DMS153 (cell line): ENCODE data around the gene SGCG.
A peak's percentile ranks its signal among the peaks of the same experiment; 100 is the strongest.
"Not testable (repeated sequence)": the region's sequence is repeated elsewhere in the genome, so short reads cannot be mapped to it uniquely, and the experiment has no call there.

Source experiments
- DNase-seq: peaks from one replicate; lab custom pipeline; 2025; lab: John Stamatoyannopoulos, UW

SGCG gene

DNA sequence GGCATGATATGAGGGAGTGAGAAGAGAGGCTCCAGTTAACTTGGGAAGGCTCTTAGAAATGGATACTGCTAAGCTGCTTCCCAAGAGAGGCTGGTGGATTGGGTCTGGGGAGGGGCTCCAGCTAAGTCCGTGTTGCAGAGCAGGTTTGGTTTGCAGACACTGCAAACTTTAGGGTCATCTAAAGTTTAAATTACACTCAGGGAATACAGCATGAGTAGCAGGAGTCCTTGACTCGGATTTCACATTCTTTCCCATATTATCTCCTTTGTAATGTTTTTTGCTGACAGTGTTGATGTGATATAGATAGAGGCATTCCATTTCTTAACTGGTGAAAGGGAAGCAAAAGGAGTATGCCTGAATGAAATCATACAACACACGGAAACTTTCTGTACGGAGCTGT is 31.9 kb downstream of the SGCG start:
- no peak for DNase-seq

DNA sequence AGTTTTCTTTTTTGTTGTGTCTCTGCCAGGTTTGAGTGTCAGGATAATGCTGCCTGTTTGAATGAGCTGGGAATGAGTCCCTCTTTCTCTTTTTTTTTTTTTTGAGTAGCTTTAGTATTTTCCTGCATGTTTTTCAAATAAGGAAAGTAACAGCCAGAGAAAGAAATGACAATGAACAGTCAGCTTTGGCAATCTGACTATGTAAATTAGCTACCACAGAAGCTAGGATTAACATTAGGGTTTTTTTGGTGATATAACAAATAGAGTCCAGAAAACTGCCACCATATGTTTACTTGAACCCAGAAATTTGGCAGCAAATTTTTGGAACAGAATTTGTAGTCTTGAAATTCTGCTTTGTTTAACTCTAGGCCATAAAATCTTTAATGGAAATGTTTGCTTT is 50.5 kb downstream of the SGCG start:
- no peak for DNase-seq

DNA sequence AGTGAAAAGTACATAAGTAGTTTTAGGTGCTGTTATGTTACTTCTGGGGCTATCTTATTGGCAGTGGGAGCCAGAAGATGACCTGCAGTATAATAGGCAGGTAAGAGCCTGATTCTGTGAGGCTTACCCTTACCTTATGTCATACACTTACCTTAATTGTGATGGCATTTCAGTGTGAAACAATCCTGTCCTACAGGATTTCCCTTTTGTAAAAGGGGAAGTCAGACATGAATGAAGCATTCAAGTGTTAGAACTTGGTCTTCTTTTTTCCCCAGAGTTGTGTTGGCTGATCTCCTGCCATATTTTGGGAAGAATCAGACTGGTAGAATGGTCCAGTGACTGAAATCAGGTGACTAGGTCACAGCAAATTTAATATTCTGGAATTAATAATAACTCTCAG is 55.2 kb downstream of the SGCG start:
- DNase-seq: no peak

DNA sequence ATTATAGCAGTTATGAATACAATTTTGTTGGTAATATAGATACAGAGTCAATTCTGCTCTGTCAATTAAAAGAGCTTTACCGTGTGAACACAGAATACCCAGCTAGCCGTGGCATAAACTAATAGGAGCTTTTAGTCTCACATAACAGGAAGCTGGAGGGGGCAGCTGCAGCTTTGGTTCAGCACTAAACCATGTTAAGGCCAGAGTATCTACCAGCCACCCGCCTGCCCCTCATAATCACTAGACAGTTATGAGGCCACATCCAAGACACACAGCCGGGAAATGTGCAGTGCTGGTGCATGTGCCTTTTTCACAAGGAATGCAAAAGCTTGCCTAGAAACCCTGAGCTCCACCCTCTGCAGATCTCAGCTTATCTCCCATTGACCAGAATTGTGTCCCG is 62.3 kb downstream of the SGCG start:
- no peak for DNase-seq

DNA sequence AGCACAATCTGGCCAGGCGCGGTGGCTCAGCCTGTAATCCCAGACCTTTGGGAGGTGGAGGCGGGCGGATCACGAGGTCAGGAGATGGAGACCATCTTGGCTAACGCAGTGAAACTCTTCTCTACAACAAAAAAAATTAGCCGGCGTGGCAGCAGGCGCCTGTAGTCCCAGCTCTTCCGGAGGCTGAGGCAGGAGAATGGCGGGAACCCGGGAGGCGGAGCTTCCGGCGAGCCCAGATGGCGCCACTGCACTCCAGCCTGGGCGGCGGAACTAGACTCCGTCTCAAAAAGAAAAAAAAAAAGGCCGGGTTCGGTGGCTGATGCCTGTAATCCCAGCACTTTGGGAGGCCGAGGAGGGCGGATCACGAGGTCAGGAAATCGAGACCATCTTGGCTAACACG is 67.6 kb downstream of the SGCG start:
- not testable (repeated sequence) for DNase-seq

DNA sequence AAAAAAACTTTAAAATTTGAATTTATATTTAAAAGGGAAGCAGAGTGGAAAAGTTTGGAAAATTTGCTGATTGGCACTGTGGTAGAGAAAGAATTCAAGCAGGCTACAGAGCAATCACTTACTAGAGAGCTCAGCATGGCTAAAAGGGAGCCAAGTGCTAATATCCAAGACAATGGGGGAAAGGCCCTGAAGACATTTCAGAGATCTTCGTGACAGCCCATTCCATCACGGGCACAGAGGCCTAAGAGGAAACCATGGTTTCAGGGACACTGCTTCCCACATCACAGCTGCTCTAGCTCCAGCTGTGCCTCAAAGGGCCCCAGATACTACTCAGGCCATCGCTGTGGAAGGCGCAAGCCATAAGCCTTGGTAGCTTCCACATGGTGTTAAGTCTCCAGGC is 73.7 kb downstream of the SGCG start:
- DNase-seq: no peak

DNA sequence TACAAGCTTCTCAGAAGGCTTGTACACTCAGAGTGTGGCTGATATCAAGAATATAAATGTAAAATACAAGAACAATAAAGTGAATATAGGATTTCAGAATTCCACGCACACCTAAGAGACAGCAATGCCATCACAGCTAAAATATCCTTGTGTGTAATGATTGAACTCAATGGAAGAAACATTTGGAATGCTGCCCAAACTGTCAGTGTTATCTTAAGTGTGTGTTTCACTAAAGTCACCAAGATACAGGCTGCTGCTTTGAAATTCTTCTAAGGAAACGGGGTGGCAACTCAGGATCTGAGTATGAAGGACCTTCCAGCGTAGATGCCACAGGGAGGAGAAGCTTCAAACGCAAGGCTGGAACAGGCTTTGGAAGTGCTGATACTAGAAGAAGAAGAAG is 86.8 kb downstream of the SGCG start:
- DNase-seq: no peak

DNA sequence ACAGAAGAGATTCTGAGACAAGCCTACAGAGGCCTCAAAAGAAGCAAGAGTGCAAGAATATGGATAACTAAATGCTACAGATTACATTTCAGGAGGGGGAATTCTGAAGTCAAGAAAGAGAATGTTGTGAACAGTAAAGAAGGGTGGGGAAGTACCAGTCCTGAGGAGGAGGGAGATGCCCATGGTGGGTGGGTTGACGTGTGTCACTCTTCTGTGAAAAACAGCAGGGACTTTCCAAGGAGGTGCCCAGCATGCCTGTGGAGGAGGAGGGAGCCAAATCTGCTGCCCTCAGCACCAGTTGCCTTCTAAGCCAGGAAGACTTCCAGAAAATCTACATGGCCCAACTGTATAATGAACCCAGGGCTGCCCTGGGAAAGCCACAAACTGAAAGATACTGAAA is 87.7 kb downstream of the SGCG start:
- no peak for DNase-seq

DNA sequence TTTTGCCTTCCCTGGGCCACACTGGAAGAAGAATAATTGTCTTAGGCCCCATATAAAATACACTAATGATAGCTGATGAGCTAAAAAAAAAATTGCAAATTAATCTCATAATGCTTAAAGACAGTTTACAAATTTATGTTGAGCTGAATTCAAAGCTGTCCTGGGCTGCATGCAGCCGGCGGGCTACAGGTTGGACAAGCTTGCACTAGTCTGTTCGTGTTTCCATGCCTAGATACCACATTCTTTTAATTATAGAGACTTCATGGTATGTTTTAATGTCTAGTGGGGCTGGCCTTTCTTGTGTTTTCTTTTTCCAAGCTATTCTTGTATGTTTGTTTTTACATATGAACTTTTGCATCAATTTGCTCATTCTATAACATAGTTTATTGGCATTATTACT is 90.6 kb downstream of the SGCG start:
- DNase-seq: no peak

DNA sequence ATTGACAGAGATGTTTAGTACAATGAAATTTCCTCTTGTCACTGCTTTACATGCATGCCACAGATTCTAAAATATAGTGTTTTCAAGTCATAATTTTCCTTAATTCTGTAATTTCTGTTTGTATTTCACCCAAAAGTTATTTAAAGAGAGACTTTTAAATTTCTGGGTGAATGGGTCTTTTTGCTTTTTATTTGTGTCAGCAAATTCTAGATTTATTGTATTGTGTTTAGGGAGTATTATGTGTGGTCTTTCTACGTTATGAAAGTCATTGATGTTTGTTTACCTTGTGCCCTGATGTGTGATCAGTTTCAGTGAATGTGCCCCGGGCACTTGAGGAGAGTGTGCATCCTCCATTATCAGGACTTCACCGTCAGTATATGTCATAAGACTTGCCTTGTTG is 92.7 kb downstream of the SGCG start:
- DNase-seq: no peak

DNA sequence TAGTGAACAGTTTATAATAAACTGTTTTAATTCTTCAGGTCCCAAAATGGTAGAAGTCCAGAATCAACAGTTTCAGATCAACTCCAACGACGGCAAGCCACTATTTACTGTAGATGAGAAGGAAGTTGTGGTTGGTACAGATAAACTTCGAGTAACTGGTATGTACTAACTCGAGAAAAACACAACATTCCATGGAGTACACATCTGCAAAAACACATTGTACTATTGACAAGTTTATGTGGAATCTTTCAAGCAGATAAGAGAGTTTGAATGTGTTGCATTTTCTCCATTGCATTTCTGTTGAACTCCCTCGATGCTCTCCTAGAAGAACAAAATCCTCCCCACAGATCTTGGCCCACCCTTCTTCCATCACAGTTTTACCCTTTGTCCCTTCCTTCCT is 98.5 kb downstream of the SGCG start:
- no peak for DNase-seq

DNA sequence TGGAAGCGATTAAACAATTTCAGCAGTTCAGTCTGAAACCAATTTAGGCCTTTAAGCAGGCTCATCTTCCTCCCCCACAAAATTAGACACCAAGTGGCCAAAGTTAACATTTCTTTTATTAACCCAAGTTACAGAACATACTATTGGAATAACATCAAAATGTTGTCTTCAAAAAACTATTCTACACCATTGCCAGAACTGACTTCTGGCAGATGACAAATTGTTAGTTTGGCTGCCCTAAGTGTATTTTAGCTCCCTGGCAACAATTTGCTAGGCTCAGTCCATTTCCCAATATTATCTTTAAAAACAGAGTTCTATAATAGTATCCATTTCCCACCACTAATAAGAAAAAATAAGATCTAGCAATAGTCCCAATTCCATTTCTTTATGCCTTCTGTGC is 107.8 kb downstream of the SGCG start:
- no peak for DNase-seq

DNA sequence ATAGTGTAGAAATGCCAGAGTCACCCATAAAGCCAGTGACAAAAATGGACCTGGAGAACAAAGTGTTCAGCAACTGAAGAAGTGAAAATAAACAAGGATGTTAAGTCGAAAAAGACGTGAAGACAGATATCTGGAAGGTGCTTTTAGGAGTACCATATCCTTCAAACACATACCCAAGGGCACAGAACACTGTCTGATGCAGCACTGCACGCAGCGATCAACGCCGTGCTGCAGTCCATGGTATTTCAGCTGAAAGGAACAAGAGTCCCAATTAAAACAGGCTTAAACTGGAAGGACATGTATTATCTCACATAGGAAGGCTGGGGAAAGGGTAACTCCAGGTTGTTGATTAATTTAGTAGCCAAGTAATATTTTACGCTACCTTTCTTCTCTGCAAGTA is 108.2 kb downstream of the SGCG start:
- DNase-seq: no peak

DNA sequence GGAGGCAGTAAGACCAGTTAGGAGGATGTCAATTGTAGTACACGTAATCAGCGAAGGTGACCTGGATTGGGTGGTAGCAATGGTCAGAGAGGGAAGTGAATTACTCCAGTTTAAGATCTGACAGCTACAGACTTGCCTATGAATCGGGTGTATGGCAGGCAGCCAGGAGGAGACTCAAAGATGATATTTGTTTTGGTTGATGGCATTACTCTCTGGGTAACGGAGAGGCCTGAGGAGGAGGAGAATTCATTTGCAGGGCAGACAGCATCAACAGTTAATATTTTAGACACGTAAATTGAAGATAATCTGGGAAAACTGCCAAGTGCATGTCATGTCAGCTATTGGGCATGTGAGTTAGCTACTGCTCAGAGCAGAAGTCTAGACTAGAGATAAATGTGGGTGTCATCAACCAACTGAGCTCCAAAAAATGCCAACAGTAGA is 109.2 kb downstream of the SGCG start:
- DNase-seq: no peak

DNA sequence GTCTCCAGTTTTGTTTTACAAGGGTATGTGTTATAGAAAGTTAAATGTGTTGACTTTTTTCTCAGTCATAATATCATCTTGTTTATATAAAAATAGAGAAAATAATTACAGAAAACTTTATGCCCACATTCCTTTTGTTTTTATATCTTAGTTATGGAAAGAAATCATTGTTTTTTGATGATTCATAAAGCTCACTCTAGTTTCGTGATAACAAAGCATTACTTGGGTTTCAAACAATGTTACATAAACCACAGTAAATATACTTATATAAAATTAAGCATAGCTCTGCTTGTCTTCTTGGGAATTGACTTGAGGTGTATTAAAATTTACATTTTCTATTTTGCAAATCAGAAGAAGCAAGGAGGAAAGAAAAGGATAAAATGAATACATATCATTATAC is 111.8 kb downstream of the SGCG start:
- no peak for DNase-seq

DNA sequence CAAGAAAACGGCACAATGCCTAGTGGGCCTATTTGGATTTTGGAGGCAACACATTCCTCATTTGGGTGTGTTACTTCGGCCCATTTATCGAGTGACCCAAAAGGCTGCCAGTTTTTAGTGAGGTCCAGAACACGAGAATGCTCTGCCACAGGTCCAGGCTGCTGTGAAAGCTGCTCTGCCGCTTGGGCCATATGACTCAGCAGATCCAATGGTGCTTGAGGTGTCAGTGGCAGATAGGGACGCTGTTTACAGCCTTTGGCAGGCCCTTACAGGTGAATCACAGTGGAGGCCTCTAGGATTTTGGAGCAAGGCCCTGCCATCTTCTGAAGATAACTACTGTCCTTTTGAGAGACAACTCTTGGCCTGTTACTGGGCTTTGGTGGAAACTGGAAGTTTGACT is 134.1 kb downstream of the SGCG start:
- DNase-seq: not testable (repeated sequence)

DNA sequence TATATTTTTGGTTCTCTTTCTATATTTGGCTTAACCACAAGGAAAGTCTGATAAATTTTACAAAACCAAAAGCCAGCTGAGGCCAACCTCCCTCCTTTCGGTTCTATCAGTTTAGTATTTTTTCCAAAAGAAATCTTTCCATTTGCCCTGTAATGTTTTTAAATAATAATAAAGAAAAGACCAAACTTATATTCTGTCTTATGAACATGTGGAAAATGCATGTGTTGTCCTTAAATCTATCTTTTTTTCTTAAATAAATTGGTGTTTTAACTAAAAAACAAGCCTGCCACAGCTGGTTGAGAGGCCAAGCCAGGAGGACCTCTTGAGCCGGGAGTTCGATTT is 139.1 kb downstream of the SGCG start:
- no peak for DNase-seq

DNA sequence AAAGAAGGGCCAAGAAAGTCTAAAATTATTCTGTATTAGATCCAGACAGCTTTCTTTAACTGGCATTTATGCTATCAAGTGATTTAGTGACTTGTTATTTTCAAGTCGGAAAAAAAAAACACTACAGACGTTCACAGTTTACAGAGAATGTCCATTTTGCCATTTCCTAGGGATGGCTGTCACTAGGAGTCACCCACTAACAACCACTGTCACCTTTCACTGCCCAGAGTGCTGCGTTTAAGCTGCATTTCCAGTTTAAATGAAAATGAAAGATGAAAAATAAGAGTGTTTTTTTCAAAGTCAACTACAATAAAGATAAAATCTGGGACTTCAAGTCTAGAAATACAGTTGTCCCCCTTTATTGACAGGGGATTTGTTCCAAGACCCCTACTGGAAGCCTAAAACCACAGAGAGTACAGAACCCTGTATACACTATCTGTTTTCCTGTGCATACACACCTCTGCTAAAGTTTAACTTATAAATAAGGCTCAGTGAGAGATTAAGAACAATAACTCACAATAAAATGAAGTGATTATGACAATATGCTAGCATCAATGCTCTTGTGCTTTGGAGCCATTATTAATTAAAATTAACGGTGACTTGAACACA is 140.3 kb downstream of the SGCG start:
- no peak for DNase-seq

DNA sequence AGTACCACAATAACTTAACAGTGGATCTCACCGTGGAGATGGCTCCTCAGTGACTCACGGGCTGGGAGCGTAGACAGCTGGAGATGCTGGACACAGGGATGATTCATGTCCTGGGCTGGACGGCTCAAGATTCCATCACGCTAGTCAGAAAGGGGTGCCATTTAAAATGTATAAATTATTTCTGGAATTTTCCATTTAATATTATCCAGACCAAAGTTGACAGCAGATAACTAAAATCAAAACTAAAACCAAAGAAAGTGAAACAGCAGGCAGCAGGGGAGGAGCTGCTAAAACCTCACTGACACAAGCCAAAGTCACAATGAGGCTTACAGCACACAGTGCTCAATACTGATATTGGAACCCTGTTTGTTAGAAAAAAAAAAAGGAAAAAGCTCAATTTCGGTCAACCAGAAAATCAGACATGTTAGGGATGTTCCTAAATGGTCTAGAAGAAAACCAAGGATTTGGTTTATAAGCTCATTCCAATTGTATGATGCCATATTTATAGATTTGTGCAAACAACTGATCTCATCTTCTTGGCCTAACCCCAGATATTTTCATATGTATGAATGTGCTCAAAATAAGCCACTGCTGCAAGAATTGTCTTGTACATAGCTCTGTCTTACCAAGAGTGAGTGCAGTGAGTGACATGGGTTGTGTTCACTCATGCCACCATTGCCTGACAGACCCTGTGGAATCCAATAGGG is 140.9 kb downstream of the SGCG start:
- DNase-seq: no peak

DNA sequence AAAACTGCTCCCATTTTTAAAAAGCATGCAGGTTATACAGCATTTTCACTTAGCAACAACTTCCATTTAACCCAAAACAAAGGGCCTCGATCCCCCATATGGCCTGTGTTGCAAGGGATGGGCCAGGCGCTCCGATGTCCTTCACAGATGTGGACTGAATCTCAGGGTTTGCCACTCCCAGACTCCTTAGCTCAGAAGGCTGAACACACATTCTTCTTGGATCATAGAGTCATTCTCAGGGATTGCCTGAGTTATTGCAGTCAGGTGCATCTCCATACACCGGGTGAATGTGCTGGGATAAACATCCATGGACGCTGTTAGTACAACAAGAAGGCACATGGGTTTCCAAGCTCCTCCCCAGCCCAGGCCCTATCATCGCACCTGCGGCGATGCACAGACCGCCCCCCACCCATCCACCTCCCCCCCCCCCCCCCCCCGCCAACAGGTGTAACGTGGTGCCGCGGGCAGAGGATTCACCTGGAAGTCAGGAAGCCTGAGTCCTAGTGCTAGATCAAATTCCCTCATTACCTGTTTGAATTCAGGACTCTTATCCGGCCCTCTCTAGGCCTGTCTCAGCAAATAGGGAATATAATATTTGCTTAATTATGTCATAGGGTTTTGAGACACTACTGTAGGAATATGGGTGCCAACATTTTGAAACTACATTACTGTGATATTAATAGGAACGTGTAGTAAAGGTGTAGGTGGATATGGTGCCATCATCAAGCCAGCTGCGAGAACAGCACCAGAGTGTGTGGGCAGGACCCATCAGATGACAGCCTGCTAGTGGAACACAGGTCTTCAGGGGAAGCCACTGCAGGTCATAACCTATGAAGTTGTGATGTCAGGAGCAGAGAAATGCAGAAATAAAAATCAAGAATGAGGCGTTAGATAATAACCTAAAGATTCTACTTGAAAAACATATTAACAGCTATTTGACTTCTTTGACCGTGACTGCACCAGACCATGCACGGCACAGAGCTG is 141.9 kb downstream of the SGCG start:
- peak; percentile 24 for DNase-seq

DNA sequence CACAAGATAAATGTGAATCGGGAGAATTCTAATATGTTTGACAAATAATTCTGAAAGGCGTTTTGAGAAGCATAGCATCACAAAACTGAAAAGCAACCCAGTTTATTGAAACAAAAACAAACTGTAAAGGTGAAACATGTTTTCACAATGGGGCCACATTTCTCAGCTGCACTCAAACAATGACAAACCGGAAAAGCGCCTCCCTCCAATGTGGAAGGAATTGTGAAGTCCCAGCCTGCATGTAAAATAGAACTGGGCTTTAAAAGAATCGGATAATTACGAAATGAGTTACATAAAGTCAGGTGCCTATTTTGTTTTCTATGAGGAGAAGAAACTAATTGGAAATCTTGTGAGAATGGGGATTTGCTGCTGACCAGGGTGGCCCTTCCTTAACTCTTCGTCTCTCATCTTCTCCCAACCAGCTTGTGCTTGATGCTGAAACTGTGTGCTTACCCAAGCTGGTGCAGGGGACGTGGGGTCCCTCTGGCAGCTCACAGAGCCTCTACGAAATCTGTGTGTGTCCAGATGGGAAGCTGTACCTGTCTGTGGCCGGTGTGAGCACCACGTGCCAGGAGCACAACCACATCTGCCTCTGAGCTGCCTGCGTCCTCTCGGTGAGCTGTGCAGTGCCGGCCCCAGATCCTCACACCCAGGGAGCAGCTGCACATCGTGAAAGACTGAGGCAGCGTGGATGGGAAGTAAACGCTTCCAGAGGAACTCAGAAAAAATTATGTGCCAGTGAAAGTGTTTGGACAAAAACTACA is 143.3 kb downstream of the SGCG start:
- DNase-seq: no peak

DNA sequence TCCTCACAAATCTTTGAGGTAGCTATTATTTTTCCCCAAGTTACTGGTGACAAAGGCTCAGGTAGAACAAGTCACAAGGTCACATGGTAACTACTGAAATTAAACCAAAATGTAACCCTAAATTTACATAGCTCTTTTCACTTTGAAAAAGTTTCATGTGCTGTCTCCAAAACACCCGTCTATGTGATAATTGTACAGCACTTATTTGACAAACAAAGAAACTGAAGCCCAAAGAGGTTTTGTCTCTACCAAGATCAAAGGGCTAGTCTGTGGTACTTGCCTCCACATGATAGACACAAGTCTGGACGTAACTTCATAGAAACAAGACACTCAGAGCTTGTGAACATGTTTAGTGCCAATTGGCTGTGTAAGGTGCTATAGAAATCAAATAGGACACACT is 144.4 kb downstream of the SGCG start:
- no peak for DNase-seq
